HG02840 (cell line): Measurements from ENCODE around the gene FNDC4.
A peak's percentile ranks its signal among the peaks of the same experiment; 100 is the strongest.

Experiments used
- ATAC-seq: cut with Tn5 transposase; IDR thresholded peaks from one replicate; pipeline ENCODE4 v1.9.1; 2021; ENCODE audit warnings: mild to moderate bottlenecking, moderate library complexity, moderate number of reproducible peaks; ENCODE audit not compliant: unreplicated experiment, low FRiP score

Gene FNDC4

GRCh38 chr2:27494284-27494943 lies 586 bp downstream of the FNDC4 start:
- ATAC-seq, result no peak

- ATAC-seq, result no peak
These were observed 1.1 kb downstream of the FNDC4 start for GRCh38 chr2:27493948-27494283.

- ATAC-seq, result no peak
These were observed 2.4 kb downstream of the FNDC4 start for GRCh38 chr2:27492557-27492956.

GRCh38 chr2:27489498-27490397 lies 5.3 kb downstream of the FNDC4 start, which contains the start of gene IFT172:
Gene IFT172, minus strand, starts transcription at chr2:27489743. Its CDS starts 90 bp downstream, at chr2:27489653.
- ATAC-seq, result peak; percentile 94

- ATAC-seq, result no peak
These were observed 5.9 kb downstream of the FNDC4 start for GRCh38 chr2:27489118-27489497.

- no peak for ATAC-seq
These were observed 9.5 kb downstream of the FNDC4 start for GRCh38 chr2:27485496-27485895.

- ATAC-seq, result no peak
These were observed 23.0 kb downstream of the FNDC4 start for GRCh38 chr2:27471961-27472360.

- ATAC-seq, result no peak
These were observed 30.6 kb downstream of the FNDC4 start for GRCh38 chr2:27464443-27464842.

GRCh38 chr2:27461118-27461517 lies 33.9 kb downstream of the FNDC4 start:
- no peak for ATAC-seq

- no peak for ATAC-seq
These were observed 41.0 kb downstream of the FNDC4 start for GRCh38 chr2:27453968-27454367.

- ATAC-seq, result no peak
These were observed 43.9 kb downstream of the FNDC4 start for GRCh38 chr2:27451095-27451494.

- ATAC-seq, result no peak
These were observed 46.6 kb downstream of the FNDC4 start for GRCh38 chr2:27448381-27448780.

- ATAC-seq, result no peak
These were observed 48.9 kb downstream of the FNDC4 start for GRCh38 chr2:27446057-27446456.

- no peak for ATAC-seq
These were observed 49.4 kb downstream of the FNDC4 start for GRCh38 chr2:27445615-27446014.

GRCh38 chr2:27445155-27445554 lies 49.8 kb downstream of the FNDC4 start:
- ATAC-seq, result no peak

GRCh38 chr2:27442920-27443282 lies 52.1 kb downstream of the FNDC4 start:
- ATAC-seq, result no peak

- no peak for ATAC-seq
These were observed 52.8 kb downstream of the FNDC4 start, which contains the start of gene KRTCAP3 for GRCh38 chr2:27441958-27442919. Gene KRTCAP3, plus strand, starts transcription at chr2:27442381. Its CDS starts 32 bp downstream, at chr2:27442413.
